Subcutaneous adipose tissue (tissue), 4 donors: ENCODE results near the gene TIE1. TPM values are rescaled to one million over a fixed set of nuclear protein-coding genes. Genes with fewer than 3 reads are reported as not detected.

Source experiments
- CTCF ChIP-seq: fragments of 450-650 bp; IDR thresholded peaks from one replicate; pipeline ENCODE4 v1.5.1; 2016; ENCODE audit warnings: low read depth, mild to moderate bottlenecking, control low read depth, antibody characterized with exemption, moderate library complexity
- total RNA-seq, 4 donors: library from RNA; depleted of rRNA; stranded (reverse); fragments of >200 nt; gene quantifications; one replicate each; pipeline ENCODE4 v1.1.0, GENCODE V29; 2016

The TIE1 gene
- 100 to 1,000 TPM in 1 of 4 donors, 10 to 100 TPM in 3; 16.0 to 147 (median 25.9) TPM for total RNA-seq

- TF ChIP-seq CTCF = no peak
These were observed at the start of gene TIE1 for GRCh38 chr1:43300378-43301094. TSS of gene TIE1 (plus strand) at chr1:43300982. CDS start at chr1:43301072, 90 bp downstream.

GRCh38 chr1:43251024-43251423 is 49.8 kb upstream of the TIE1 start:
- no peak for TF ChIP-seq CTCF

- no peak for TF ChIP-seq CTCF
These were observed 48.6 kb upstream of the TIE1 start for GRCh38 chr1:43252225-43252624.

- TF ChIP-seq CTCF = no peak
These were observed 47.6 kb upstream of the TIE1 start for GRCh38 chr1:43253173-43253572.

GRCh38 chr1:43253876-43254275 is 46.9 kb upstream of the TIE1 start:
- no peak for TF ChIP-seq CTCF

- no peak for TF ChIP-seq CTCF
These were observed 45.2 kb upstream of the TIE1 start for GRCh38 chr1:43255438-43256210.

- TF ChIP-seq CTCF = no peak
These were observed 43.9 kb upstream of the TIE1 start for GRCh38 chr1:43256675-43257570.
